A673 (cell line): Measurements from ENCODE around the gene CLCN4. TPM values are rescaled to one million over a fixed set of nuclear protein-coding genes. Genes with fewer than 3 reads are reported as not detected.

Source experiments
- BruUV-seq: library from RNA; stranded (reverse); fragments of 400-500 nt; replicated peaks from 2 replicates; lab custom pipeline; 2021; lab: Mats Ljungman, UMichigan
- CTCF ChIA-PET: fragments of 300-600 bp; sonication (Branson Sonifier 250); formaldehyde crosslinking; loops from one replicate; lab custom pipeline; 2022; ENCODE audit warnings: antibody characterized with exemption; lab: Charles Lee
- POLR2A ChIA-PET: fragments of 300-600 bp; sonication (Branson Sonifier 250); formaldehyde crosslinking; loops from one replicate; lab custom pipeline; 2022; ENCODE audit warnings: antibody characterized with exemption; ENCODE audit not compliant: low non-redundant PET; lab: Charles Lee
- DNase-seq: peaks from one replicate; pipeline ENCODE4 v3.0.0-alpha.2; 2015; ENCODE audit warnings: low spot score
- H3K27ac ChIP-seq: fragments of 200-600 bp; sonication (generic); 2 replicates; pipeline ENCODE4 v1.5.1; 2016; ENCODE audit warnings: mixed run types, low read depth, mild to moderate bottlenecking, mixed read lengths, antibody characterized with exemption, low read length; ENCODE audit not compliant: poor library complexity, severe bottlenecking
- H3K27me3 ChIP-seq: fragments of 200-600 bp; sonication (generic); replicated peaks from 2 replicates; pipeline ENCODE4 v1.6.1; 2017; ENCODE audit warnings: mixed run types, low read depth, mild to moderate bottlenecking, mixed read lengths, antibody characterized with exemption, low read length; ENCODE audit not compliant: insufficient read depth, poor library complexity
- H3K36me3 ChIP-seq: fragments of 200-600 bp; sonication (generic); 2 replicates; pipeline ENCODE4 v1.6.1; 2016; ENCODE audit warnings: mixed run types, mild to moderate bottlenecking, mixed read lengths, antibody characterized with exemption, low read length; ENCODE audit not compliant: insufficient read depth, poor library complexity, severe bottlenecking
- H3K4me1 ChIP-seq: fragments of 200-600 bp; sonication (generic); 2 replicates; pipeline ENCODE4 v1.6.1; 2017; ENCODE audit warnings: mixed run types, mild to moderate bottlenecking, mixed read lengths, antibody characterized with exemption, low read length; ENCODE audit not compliant: insufficient read depth, poor library complexity, severe bottlenecking
- H3K4me3 ChIP-seq: fragments of 200-600 bp; sonication (generic); 2 replicates; pipeline ENCODE4 v1.5.1; 2016; ENCODE audit warnings: low read depth, mixed run types, mild to moderate bottlenecking, mixed read lengths, low read length; ENCODE audit not compliant: poor library complexity, severe bottlenecking
- H3K9me3 ChIP-seq: fragments of 200-600 bp; sonication (generic); 2 replicates; pipeline ENCODE4 v1.6.1; 2016; ENCODE audit warnings: mixed run types, low read depth, mild to moderate bottlenecking, mixed read lengths, antibody characterized with exemption, low read length; ENCODE audit not compliant: poor library complexity, severe bottlenecking
- EZH2 ChIP-seq: fragments of 200-600 bp; sonication (generic); IDR thresholded peaks from 2 replicates; pipeline ENCODE4 v1.6.1; 2017; ENCODE audit warnings: borderline replicate concordance, low read depth, mild to moderate bottlenecking, mixed read lengths, antibody characterized with exemption, low read length; ENCODE audit not compliant: poor library complexity, severe bottlenecking
- intact Hi-C: fragments of 100-400 bp; cut with micrococcal nuclease; formaldehyde crosslinking; loops from one replicate; pipeline ENCODE4 v1.10.0; 2022; ENCODE audit not compliant: unreplicated experiment
- total RNA-seq: library from RNA; stranded (reverse); gene quantifications from 2 replicates; pipeline ENCODE4 v1.2.3, GENCODE V29; 2021
- TF ChIP-seq, protein P1 (sequence below): fragments of 300-800, 200-600 bp; sonication (generic); conservative IDR thresholded peaks from 2 replicates; pipeline ENCODE4 v1.5.1; 2017; ENCODE audit warnings: low read depth, mild to moderate bottlenecking, antibody characterized with exemption, low read length, moderate library complexity, mixed read lengths

The CLCN4 gene
- total RNA-seq, 1 experiment from 2014 or later: 1.7 TPM

DNA sequence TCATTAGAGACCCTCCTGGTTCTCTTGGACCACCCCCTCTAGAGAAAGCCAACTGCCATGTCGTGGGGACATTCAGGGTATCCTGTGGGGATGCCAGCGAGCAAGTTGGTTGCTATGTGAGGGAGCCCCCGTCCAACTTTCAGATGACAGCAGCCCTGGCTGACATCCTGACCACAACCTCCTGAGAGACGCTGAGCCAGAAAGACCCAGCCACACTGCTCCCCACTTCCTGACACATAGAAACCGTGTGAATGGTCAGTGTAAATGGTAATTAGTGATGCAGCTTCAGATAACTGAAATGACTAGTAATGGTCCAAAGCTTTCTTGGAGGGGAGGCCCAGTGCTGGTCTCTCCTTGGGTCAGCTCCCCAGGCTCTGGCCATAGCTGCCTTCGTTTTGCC lies 10.8 kb downstream of the CLCN4 start:
- no peak for DNase-seq
- CTCF ChIA-PET: no interaction called here
- intact Hi-C loops: no loop called here

DNA sequence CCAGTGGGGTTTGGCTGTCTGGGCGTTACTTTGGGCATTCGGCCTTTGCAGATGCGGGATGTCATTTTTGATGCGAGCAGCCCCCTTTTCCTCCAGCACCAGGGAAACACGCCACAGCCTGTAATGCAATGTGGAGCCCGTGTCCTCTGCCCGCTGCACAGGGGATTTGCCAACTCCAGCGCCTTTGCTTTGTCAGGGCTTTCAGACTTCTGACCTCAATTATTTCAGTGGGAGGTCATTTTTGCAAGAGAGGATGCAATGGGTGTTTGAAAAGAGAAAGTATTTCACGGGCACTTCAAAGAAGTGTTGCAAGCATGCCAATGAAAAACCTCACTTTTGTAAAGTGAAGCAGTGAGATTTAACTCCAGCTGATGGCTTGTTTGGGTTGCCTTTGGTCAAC lies 11.5 kb downstream of the CLCN4 start:
- Histone ChIP-seq H3K9me3 (no peaks in the 10 kb centered on the region), H3K27ac (no peak overlapping the region), H3K4me3 (no peak overlapping the region), H3K36me3 (no peaks in the 10 kb centered on the region), H3K4me1 (peaks cover 3% of the 10 kb centered on the region), H3K27me3 (no peaks in the 10 kb centered on the region)
- no TSS peak for BruUV-seq
- intact Hi-C loops: no loop called here
- no peak for TF ChIP-seq EZH2
- TF ChIP-seq, protein P1, sequence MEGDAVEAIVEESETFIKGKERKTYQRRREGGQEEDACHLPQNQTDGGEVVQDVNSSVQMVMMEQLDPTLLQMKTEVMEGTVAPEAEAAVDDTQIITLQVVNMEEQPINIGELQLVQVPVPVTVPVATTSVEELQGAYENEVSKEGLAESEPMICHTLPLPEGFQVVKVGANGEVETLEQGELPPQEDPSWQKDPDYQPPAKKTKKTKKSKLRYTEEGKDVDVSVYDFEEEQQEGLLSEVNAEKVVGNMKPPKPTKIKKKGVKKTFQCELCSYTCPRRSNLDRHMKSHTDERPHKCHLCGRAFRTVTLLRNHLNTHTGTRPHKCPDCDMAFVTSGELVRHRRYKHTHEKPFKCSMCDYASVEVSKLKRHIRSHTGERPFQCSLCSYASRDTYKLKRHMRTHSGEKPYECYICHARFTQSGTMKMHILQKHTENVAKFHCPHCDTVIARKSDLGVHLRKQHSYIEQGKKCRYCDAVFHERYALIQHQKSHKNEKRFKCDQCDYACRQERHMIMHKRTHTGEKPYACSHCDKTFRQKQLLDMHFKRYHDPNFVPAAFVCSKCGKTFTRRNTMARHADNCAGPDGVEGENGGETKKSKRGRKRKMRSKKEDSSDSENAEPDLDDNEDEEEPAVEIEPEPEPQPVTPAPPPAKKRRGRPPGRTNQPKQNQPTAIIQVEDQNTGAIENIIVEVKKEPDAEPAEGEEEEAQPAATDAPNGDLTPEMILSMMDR: no peak
- ChIA-PET POLR2A (no interaction called here), CTCF (no interaction called here)
- DNase-seq: no peak

More for the DNA sequence above, 10.8 kb downstream of the CLCN4 start:
- Histone ChIP-seq H3K4me3 (no peak overlapping the region), H3K27me3 (no peaks in the 10 kb centered on the region), H3K27ac (no peak overlapping the region), H3K9me3 (no peaks in the 10 kb centered on the region), H3K36me3 (no peaks in the 10 kb centered on the region), H3K4me1 (no peaks in the 10 kb centered on the region)
- POLR2A ChIA-PET: no interaction called here
- BruUV-seq: no TSS peak
- TF ChIP-seq, protein P1: no peak
- no peak for TF ChIP-seq EZH2

DNA sequence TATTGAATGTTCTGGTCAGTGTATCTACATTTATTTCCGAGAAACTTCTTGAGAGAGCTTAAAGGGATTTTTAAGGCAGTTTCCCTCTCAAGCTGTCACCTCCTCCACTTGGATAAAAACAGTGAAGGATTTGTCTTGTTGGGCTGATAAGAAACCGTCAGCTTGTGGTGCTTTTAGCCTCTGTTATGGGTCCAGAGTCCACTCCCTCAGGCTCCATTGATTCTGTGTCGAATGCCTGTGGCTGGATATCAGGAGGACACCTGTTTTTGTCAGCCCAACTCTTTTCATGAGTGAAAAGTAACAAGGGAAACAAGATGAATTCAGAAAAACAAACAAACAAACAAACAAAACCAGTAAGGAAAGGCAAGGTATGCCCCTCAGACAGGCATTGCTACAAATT lies 12.4 kb downstream of the CLCN4 start:
- Histone ChIP-seq H3K27me3 (no peaks in the 10 kb centered on the region), H3K36me3 (no peaks in the 10 kb centered on the region), H3K9me3 (no peaks in the 10 kb centered on the region), H3K27ac (no peak overlapping the region), H3K4me3 (no peak overlapping the region), H3K4me1 (peaks cover 5% of the 10 kb centered on the region)
- TF ChIP-seq EZH2: no peak
- TF ChIP-seq, protein P1: no peak
- DNase-seq: no peak
- CTCF ChIA-PET: interaction anchor here (0.6 kb wide), 1 partner anchor 28 kb away, joined by 5 read pairs; no protein-coding TSS in a partner anchor
- intact Hi-C loops: no loop called here
- POLR2A ChIA-PET: no interaction called here
- no TSS peak for BruUV-seq
